Measurements from ENCODE around the gene C6orf120. TPM values are rescaled to one million over a fixed set of nuclear protein-coding genes. Genes with fewer than 3 reads are reported as not detected.

Gene C6orf120
- total RNA-seq, 1 donor from 2014 or later: 21.4 TPM

DNA sequence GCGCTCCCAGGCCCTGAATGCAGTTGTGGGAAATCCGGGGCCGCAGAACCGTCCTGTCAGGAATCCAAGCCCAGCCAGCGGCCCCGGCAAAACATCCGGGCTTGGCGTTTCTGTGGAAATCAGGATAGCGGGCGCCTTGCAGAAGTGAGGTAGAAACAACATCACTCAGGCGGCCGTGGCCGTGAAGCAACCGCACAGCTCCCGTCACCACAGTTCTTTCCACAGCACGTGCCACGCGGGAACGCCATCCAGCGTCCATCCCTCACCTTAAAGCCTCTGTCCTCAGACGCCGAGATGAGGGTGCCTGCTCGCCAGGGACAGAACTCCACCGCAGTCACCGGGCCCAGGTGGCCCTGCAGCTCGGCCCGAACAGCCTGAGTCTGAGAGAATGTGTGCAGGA, 34.2 kb upstream of the C6orf120 start:
- H3K4me1 ChIP-seq: no peaks in the 10 kb centered on the region
- no peaks in the 10 kb centered on the region for H3K27me3 ChIP-seq
- DNase-seq (ENCODE audit: extremely low spot score in 2 of 2): no peak
- no peak overlapping the region for H3K4me3 ChIP-seq
- TF ChIP-seq, protein P1, sequence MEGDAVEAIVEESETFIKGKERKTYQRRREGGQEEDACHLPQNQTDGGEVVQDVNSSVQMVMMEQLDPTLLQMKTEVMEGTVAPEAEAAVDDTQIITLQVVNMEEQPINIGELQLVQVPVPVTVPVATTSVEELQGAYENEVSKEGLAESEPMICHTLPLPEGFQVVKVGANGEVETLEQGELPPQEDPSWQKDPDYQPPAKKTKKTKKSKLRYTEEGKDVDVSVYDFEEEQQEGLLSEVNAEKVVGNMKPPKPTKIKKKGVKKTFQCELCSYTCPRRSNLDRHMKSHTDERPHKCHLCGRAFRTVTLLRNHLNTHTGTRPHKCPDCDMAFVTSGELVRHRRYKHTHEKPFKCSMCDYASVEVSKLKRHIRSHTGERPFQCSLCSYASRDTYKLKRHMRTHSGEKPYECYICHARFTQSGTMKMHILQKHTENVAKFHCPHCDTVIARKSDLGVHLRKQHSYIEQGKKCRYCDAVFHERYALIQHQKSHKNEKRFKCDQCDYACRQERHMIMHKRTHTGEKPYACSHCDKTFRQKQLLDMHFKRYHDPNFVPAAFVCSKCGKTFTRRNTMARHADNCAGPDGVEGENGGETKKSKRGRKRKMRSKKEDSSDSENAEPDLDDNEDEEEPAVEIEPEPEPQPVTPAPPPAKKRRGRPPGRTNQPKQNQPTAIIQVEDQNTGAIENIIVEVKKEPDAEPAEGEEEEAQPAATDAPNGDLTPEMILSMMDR (IDR thresholded peaks at IDR 0.05): no peak
- no peak for TF ChIP-seq POLR2A (IDR thresholded peaks at IDR 0.05)
- no peak for TF ChIP-seq POLR2AphosphoS5 (IDR thresholded peaks at IDR 0.05; ENCODE audit: insufficient read depth in 1 of 2, low read depth in 1 of 2)
- no peaks in the 10 kb centered on the region for H3K9me3 ChIP-seq
- no peak overlapping the region for H3K27ac ChIP-seq
- intact Hi-C loops (cut with DNase I): no loop called here
- H3K36me3 ChIP-seq: peaks cover 0 to 42% of the 10 kb centered on the region in 2 donors

DNA sequence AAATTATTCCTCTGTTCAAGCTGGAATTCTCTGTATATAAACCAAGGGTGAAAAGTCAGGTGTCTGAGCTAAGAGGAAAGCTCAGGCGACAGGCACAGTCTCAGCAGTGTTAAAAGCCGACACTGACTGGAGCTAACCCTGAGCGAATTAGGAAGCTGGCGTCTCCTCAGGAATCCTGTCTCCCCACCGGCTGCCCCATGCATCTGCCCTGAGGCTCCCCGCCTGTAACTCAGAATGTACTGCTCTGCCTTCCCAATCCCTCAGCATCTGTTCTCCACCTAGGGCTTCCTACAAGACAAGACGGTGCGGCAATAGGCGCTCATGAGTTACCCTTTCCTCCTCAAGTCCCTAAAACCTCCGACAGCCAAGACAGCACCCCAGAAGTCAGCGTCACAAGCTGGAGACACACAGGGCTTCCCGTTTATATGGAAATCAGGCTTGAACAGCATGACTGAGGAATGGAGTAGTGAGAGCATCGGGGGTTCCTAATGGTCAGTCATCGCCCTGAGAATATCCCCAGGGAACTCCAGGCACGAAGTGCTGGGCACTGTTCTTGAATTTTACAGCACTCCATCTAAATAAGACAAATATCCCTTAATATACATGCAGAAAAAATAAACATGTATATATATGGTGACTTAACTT, 33.6 kb upstream of the C6orf120 start:
- DNase-seq (ENCODE audit: extremely low spot score in 2 of 2): no peak

DNA sequence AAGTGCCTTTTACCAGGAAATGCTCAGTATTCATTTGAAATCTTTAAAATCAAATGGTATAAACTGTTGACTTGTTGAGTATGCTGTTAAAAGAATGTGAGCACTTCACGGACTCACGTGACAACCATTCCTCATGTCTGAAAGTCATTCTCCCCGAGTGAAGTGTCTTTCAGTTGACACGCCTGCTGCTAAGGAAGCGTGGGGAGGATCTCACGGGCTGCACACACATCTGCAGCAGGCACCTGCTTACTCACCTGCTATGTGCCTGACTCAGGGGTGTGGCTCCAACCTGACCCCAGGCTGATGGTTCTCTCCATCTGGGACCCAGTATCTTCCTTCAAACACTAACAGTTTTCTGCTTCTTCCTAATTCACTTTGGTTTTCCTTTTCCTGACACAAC, 32.8 kb upstream of the C6orf120 start:
- no peak for DNase-seq (ENCODE audit: extremely low spot score in 2 of 2)
- no peaks in the 10 kb centered on the region for H3K27me3 ChIP-seq
- H3K4me3 ChIP-seq: no peak overlapping the region
- H3K27ac ChIP-seq: peak overlapping the region; percentile 10
- TF ChIP-seq POLR2A (IDR thresholded peaks at IDR 0.05): no peak
- no peak for TF ChIP-seq POLR2AphosphoS5 (IDR thresholded peaks at IDR 0.05; ENCODE audit: insufficient read depth in 1 of 2, low read depth in 1 of 2)
- TF ChIP-seq, protein P1 (IDR thresholded peaks at IDR 0.05): no peak
- intact Hi-C loops (cut with DNase I): no loop called here
- H3K4me1 ChIP-seq: no peaks in the 10 kb centered on the region
- peaks cover 0 to 29% of the 10 kb centered on the region in 2 donors for H3K36me3 ChIP-seq
- H3K9me3 ChIP-seq: no peaks in the 10 kb centered on the region

More for the DNA sequence above, 33.6 kb upstream of the C6orf120 start:
- no peak for TF ChIP-seq POLR2AphosphoS5 (IDR thresholded peaks at IDR 0.05; ENCODE audit: insufficient read depth in 1 of 2, low read depth in 1 of 2)
- Histone ChIP-seq H3K27ac (no peak overlapping the region), H3K36me3 (peaks cover 0 to 37% of the 10 kb centered on the region in 2 donors), H3K27me3 (no peaks in the 10 kb centered on the region), H3K9me3 (no peaks in the 10 kb centered on the region), H3K4me1 (no peaks in the 10 kb centered on the region), H3K4me3 (no peak overlapping the region)
- intact Hi-C loops (cut with DNase I): no loop called here

DNA sequence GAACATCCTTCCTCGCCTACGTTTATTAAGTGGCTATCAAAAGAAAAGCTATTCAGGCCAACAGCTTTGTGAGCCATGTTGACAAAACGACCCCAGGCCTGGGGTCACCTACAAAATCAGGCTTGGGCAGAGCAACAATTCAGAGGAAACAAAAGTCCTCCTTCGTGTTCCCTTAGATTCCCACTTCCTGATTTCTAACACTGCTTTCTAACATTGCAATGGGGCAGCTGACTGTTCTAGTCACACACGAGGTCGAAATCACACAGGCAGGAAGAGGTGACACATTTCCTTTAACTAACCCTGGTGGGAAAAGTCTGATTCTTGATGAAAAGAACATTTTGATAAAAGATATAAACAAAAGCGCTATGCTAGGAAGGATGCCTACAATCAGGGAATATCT, 32.0 kb upstream of the C6orf120 start:
- intact Hi-C loops (cut with DNase I): no loop called here
- peak in 1 of 2 donors; percentile 46 for TF ChIP-seq POLR2AphosphoS5 (IDR thresholded peaks at IDR 0.05; ENCODE audit: insufficient read depth in 1 of 2, low read depth in 1 of 2)
- TF ChIP-seq, protein P1 (IDR thresholded peaks at IDR 0.05): no peak
- TF ChIP-seq POLR2A (IDR thresholded peaks at IDR 0.05): no peak
- H3K4me3 ChIP-seq: no peak overlapping the region
- H3K27ac ChIP-seq: peak overlapping the region; percentile 10
- no peaks in the 10 kb centered on the region for H3K9me3 ChIP-seq
- no peaks in the 10 kb centered on the region for H3K27me3 ChIP-seq
- DNase-seq (ENCODE audit: extremely low spot score in 2 of 2): no peak
- H3K4me1 ChIP-seq: no peaks in the 10 kb centered on the region
- H3K36me3 ChIP-seq: peaks cover 0 to 24% of the 10 kb centered on the region in 2 donors

DNA sequence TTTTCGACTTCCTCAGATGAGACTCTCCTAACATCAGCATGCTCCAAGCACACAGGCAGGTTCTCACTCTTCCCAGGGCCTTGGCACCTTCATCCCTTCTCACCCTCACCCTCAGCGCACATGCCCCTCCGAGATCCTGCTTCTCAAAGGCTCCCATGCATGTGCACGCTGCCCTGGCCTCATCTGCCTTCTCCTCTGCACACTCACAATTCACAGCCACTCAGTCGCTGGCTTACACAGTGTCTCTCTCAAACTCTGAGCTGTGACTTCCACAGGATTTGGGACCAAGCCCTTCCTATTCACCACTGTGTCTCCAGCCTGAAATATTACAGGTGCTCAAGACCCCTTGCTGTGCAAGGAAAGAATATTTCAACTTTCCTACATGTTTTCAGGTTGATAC, 30.4 kb upstream of the C6orf120 start:
- TF ChIP-seq, protein P1 (IDR thresholded peaks at IDR 0.05): no peak
- TF ChIP-seq POLR2AphosphoS5 (IDR thresholded peaks at IDR 0.05; ENCODE audit: insufficient read depth in 1 of 2, low read depth in 1 of 2) (no peak), POLR2A (IDR thresholded peaks at IDR 0.05) (no peak)
- no peaks in the 10 kb centered on the region for H3K27me3 ChIP-seq
- no peak overlapping the region for H3K27ac ChIP-seq
- H3K36me3 ChIP-seq: peaks cover 0 to 18% of the 10 kb centered on the region in 2 donors
- DNase-seq (ENCODE audit: extremely low spot score in 2 of 2): peak in 1 of 2 donors; percentile 82
- no peaks in the 10 kb centered on the region for H3K4me1 ChIP-seq
- H3K9me3 ChIP-seq: no peaks in the 10 kb centered on the region
- intact Hi-C loops (cut with DNase I): no loop called here
- H3K4me3 ChIP-seq: no peak overlapping the region
